ENCODE results near the gene PRKCA.
"Not testable (repeated sequence)": the region's sequence is repeated elsewhere in the genome, so short reads cannot be mapped to it uniquely, and the experiment has no call there.

PRKCA gene

DNA sequence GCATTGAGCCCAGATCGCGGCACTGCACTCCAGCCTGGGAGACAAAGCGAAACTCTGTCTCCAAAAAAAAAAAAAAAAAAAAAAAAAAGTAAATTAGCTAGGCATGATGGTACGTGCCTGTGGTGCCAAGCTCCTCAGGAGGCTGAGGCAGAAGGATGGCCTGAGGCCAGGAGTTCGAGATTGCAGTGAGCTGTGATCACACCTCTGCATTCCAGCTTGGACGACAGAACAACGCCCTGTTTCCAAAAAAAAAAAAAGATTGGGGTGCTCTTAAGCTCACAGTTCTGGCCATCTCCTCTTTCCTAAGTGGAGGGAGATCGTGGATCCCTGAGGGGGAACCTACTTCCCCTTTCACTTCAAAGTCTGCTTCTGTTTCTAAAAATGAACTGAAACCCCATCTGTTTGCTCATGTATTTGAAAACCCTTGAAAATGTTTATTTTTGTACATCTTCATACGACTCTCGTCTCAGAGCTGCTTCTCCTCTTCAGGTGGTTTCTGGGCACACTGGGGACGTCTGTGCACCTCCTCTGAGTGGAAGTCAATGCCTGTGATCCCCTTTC, 138.8 kb downstream of the PRKCA start:
- no peak for DNase-seq (ENCODE audit: low spot score)

DNA sequence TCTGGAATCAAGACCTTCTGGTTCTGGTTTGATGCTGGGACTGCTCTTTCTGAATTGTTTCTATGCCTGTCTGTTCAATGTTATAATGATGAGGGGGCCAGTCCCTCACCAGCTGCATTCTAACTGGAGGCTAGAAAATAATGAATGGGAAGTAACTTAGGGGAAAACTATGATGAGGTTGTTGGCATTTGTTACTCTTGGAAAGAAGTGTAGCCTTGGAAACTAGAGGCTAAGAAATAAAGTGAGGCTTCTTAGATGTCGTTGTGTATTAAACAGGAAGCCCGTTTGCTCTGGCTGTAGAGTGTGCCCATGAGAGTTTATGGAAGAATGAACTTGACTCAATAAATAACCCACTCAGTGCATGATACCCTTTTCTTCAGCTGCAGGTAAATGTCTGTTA, 140.8 kb downstream of the PRKCA start:
- DNase-seq (ENCODE audit: low spot score): no peak

DNA sequence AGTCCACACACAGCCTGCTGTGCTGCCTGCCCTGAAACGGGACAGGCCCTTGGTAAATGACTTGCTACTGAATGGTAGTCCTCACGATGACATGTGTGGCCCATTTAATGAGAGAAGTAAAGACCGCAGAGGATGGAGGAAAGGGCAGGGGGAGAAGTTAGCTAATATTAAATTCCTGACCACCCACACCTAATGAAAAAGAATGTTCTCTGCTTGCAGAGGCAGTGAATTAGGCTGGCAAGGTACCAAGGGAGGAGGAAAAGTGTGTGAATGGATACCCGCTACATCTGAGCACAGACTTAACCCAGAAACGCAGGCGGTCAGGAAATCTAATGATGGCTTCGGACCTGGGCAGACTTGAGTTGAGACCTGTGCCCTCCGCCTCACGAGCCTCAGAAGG, 141.2 kb downstream of the PRKCA start:
- DNase-seq (ENCODE audit: low spot score): no peak

DNA sequence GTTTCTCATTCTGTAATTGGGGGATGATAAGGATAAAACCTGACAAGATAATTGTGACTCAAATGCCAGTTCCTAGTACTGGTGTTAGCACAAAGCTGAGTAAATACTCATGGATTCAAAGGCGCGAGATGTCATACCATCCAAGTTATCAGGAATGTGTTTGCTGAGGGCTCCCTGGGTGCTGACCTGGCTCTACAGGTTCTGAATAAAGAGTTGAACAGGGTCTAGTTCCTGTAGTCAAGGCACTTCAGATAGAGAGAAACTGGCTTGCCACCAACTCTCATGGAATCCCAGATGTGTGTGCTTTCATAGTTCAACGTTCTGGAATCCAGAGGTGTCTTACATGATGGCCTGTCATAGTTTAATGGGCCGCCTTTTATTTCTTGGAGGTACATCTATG, 141.6 kb downstream of the PRKCA start:
- no peak for DNase-seq (ENCODE audit: low spot score)

DNA sequence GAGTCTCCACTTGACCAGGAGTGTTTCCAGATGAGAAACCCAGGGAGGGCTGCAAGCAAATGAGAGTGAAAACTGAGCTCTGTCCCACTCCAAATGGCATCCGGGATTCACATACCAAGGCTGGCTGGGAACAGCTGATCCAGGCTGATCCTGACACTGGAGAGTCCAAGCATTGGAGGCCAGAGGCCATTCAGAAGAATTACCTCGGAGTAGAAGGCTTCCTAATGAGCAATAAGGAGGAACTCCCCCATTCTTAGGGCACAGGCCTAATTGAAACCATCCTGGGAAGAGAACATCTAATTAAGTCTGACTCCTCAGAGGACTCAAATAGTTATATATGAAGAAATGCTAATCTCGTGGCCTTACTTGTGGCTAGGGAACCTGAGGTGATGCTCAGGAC, 142.8 kb downstream of the PRKCA start:
- no peak for DNase-seq (ENCODE audit: low spot score)

DNA sequence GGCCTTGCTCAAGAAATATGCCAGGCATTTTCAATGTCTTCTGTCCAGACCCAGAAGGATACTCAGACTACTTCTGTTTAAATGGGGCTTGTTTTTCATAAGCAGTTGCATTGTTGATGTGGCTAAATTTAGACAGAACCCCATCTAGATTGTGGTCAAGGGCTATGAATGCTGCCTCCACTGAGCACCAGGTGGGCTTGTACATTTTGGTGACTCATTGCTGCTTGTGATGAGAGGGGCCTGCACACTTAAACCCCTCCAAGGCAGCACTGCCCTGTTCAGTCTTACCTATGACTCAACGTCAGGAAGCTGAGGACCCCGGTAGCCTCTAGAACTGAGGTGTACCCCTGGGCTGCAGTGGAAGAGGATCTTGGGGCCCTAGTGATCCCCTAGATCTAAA, 144.0 kb downstream of the PRKCA start:
- no peak for DNase-seq (ENCODE audit: low spot score)

- DNase-seq (ENCODE audit: low spot score): no peak
These were observed 144.7 kb downstream of the PRKCA start for GRCh38 chr17:66447159-66447558.

DNA sequence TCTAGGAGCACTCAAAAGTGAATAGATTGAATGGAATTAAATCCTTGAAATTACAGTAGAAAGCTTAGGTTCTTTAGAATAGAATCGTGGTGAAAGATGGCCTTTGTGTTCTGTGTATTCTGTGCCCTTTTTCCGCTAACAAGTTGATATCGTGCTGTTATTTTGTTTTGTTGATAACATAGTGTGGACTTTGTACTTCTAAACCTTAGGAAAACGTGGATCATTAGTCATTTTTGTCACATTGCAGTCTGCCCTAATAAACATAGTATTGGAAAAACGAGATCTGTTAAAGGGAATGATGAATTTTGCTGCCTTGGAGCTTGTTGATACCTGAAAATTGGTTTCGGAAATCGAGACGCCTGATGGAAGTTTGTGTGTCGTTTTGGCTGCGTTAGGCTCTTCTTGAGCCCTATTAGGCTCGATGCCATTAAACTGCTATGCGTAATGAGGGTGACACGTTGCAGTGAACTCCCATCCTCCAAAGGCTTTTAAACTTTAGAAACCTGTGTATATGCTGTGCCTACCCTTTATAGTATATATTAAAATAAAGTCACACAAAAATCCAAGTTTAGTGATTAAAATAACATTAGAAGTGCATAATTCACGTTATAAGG, 145.7 kb downstream of the PRKCA start:
- DNase-seq (ENCODE audit: low spot score): no peak

DNA sequence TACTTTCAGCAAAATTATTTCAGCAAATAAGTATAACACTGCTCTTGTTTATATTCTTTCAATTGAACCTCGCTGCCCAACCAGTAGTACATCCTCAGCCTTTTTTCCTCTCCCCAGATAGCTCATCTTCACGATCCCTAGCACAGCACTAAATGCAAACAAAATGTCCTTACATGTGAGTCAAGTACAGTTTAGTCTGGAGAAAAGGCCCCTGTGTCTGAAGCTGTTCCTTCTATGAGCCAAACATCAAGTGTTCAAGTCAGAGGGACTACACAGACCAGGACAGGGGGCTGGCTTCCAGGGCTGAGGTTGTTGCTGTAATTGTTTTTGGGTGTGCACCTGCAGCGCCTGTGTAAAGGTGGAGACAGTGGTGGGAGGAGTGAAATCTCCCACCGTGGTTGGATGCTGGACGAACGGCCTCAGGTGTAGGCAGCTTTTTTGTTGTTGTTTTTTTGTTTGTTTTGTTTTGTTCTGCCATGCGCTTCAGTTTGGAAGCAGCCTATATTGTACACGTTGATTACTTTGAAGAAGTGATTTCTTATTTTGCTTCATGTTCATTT, 147.1 kb downstream of the PRKCA start:
- no peak for DNase-seq (ENCODE audit: low spot score)

DNA sequence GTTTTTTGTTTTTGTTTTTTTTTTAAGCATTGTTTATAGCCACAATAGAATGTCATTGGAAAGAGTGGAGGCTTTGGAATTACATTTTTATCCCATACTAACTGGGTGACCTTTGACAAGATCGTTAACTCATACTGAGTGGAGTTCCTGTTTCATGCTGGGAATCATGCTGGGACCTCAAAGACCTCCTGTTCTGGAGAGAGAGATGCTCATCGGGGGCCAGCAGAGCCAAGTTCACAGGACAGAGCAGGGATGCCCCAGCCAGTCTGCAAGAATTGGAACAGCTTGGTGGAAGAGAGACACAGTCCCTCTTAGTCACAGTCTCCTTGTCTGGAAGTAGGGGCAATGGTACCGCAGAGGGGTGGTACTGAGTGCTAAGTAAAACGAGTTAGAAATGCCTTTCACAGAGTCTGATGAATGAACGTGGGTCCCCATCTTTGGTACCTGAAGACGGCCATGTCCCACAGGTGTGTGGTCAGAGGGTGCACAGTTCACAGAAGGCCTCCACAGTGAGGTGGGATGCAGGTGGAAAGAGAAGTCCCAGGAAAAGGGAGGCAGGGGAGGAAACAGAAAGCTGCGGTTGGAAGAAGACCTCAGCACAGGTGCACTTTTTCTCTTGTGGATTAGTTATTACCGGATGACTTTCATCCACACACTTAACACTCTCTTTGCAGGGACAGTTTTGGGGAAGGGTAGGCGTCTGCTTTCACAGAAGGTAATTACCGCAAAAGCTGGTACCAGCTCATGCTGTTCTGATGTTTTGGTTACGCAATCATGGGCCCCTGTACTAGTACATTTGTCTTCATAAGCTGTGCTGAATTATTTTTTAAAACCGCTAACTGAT, 147.8 kb downstream of the PRKCA start:
- DNase-seq (ENCODE audit: low spot score): no peak

GRCh38 chr17:66450852-66451158, 148.4 kb downstream of the PRKCA start:
- DNase-seq (ENCODE audit: low spot score): no peak

GRCh38 chr17:66451188-66452149, 149.1 kb downstream of the PRKCA start:
- no peak for DNase-seq (ENCODE audit: low spot score)

- DNase-seq (ENCODE audit: low spot score): no peak
These were observed 152.6 kb downstream of the PRKCA start for GRCh38 chr17:66455060-66455459.

DNA sequence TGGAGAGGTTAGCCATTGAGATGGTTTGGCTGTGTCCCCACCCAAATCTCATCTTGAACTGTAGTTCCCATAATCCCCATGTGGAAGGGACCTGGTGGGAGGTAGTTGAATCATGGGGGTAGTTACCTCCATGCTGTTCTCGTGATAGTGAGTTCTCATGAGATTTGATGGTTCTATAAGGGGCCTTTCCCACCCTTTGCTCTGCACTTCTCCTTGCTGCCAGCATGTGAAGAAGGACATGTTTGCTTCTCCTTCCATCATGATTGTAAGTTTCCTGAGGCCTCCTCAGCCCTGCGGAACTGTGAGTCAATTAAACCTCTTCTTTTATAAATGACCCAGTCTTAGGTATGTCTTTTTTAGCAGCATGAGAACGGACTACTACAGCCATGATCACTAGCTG, 155.1 kb downstream of the PRKCA start:
- not testable (repeated sequence) for DNase-seq (ENCODE audit: low spot score)

DNA sequence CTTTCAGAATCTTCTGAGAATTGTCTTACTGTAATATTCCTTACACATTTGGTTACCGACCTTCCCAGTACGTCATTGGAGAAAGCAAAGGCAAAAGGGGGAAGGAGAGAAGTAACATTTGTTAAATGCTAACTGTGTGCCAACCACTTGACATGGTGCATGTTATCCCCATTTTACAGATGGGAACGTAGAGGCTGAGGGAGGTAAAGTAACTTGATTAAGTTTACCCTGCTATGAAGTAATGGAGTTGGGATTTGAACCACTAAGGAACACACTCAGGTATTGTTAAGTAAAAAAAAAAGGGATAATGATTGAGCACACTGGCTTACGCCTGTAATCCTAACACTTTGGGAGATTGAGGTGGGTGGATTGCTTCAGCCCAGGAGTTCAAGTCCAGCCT, 156.4 kb downstream of the PRKCA start:
- DNase-seq (ENCODE audit: low spot score): no peak

- DNase-seq (ENCODE audit: low spot score): no peak
These were observed 157.4 kb downstream of the PRKCA start for GRCh38 chr17:66459811-66460270.

- DNase-seq (ENCODE audit: low spot score): no peak
These were observed 158.1 kb downstream of the PRKCA start for GRCh38 chr17:66460558-66460957.

DNA sequence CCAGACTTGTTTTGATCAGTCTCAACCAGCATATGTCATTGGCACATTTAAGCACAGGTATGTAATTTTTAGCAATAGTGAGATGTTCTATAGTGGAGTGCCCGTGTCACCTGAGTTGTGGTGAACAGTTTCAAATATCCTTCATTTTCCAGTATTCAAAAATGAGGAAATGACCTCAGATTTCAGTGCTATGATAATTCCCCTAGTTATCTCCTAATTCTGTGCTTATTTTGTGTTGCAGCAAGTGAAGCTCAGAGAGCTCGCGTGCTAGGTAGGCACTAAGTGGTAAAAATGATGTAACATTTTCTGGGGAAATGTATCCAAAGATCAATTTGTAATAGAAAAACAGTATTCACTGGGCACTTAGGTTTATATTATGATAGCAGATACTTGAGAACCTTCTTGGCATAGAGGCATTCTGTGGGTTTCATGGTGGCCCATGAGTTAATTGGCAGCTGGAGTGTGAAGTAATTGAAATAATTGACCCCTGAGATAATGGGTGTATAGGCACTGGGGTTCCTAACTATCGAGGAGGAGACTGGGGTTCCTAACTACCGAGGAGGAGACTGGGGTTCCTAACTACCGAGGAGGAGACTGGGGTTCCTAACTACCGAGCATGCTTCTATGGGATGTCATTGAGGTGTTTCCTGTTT, 159.1 kb downstream of the PRKCA start:
- DNase-seq (ENCODE audit: low spot score): no peak

- no peak for DNase-seq (ENCODE audit: low spot score)
These were observed 159.6 kb downstream of the PRKCA start for GRCh38 chr17:66462010-66462409.

DNA sequence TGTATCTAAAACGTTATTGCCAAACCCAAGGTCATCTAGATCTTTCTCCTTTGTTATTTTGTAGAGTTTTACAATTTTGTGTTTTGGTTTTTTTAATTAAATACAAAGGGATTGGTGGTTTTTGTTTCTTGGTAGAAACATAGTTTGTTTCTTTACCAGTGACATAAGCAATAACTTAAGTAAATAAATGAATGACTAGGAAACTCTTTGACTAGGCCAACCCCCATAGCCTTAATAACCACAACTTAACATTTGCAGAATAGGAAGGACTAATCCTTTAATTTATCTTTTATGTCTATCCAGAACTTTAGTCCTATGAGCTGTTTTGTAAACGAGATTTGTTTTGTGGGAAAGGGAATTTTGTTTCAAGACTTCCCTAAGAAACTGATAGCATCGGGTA, 162.5 kb downstream of the PRKCA start:
- no peak for DNase-seq (ENCODE audit: low spot score)

- no peak for DNase-seq (ENCODE audit: low spot score)
These were observed 163.3 kb downstream of the PRKCA start for GRCh38 chr17:66465701-66466100.
